Endothelial cell of umbilical vein (primary cell): ENCODE results near the gene LARGE1.

Experiments used
- CTCF ChIP-seq, 2 donors: IDR thresholded peaks; 1 replicate in 1 of 2; 2 replicates in 1 of 2; pipeline ENCODE4 v1.5.1; 2011; ENCODE audit warnings: low read length in 2 of 2, mild to moderate bottlenecking in 2 of 2, moderate library complexity in 2 of 2, control low read depth in 1 of 2, inconsistent platforms in 1 of 2, low read depth in 1 of 2; ENCODE audit not compliant: insufficient read depth in 1 of 2; ENCODE audit errors: extremely low read depth in 1 of 2
- EZH2 ChIP-seq: IDR thresholded peaks from 2 replicates; pipeline ENCODE4 v1.6.1; 2012; ENCODE audit warnings: borderline replicate concordance, low read depth, mild to moderate bottlenecking, moderate library complexity, low read length, inconsistent platforms; ENCODE audit not compliant: severe bottlenecking
- FOS ChIP-seq: IDR thresholded peaks from 2 replicates; pipeline ENCODE4 v1.6.1; 2011; ENCODE audit warnings: mild to moderate bottlenecking, low read length, moderate library complexity, borderline replicate concordance; ENCODE audit not compliant: insufficient read depth
- GATA2 ChIP-seq: IDR thresholded peaks from 2 replicates; pipeline ENCODE4 v1.7.0; 2011; ENCODE audit warnings: low read depth, mild to moderate bottlenecking, moderate library complexity, mixed read lengths, low read length; ENCODE audit not compliant: insufficient read length, insufficient read depth
- JUN ChIP-seq: IDR thresholded peaks from 2 replicates; pipeline ENCODE4 v1.6.1; 2011; ENCODE audit warnings: borderline replicate concordance, low read depth; ENCODE audit not compliant: insufficient read length, insufficient read depth
- TF ChIP-seq, protein P1 (sequence below): IDR thresholded peaks from 2 replicates; pipeline ENCODE4 v1.6.1; 2011; ENCODE audit not compliant: insufficient read depth, insufficient read length

GRCh38 chr22:33296941-33297340, 623.3 kb downstream of the LARGE1 start:
- TF ChIP-seq FOS (no peak), EZH2 (no peak), GATA2 (no peak), CTCF (IDR thresholded peaks at IDR 0.05; ENCODE audit: extremely low read depth in 1 of 2, insufficient read depth in 1 of 2, low read depth in 1 of 2, low read length in 2 of 2) (no peak), JUN (no peak)
- TF ChIP-seq, protein P1, sequence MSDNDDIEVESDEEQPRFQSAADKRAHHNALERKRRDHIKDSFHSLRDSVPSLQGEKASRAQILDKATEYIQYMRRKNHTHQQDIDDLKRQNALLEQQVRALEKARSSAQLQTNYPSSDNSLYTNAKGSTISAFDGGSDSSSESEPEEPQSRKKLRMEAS: no peak
